ENCODE data around the gene GNAQ.
A peak's percentile ranks its signal among the peaks of the same experiment; 100 is the strongest.

Gene GNAQ

GRCh38 chr9:77945798-77946197 lies 85.8 kb downstream of the GNAQ start:
- ATAC-seq (replicated peaks): peak in 1 of 2 donors; percentile 27
- Mint-ChIP-seq H3K27ac (no peak overlapping the region), H3K4me1 (peaks cover 13 to 31% of the 10 kb centered on the region in 2 donors), H3K36me3 (no peaks in the 10 kb centered on the region), H3K9me3 (no peaks in the 10 kb centered on the region), H3K27me3 (no peaks in the 10 kb centered on the region), H3K4me3 (no peak overlapping the region)
- no peak for DNase-seq

GRCh38 chr9:77944556-77945243 lies 86.9 kb downstream of the GNAQ start:
- H3K27ac Mint-ChIP-seq: no peak overlapping the region
- ATAC-seq (replicated peaks) (peak in 1 of 2 donors; percentile 51), DNase-seq (no peak)
- no peaks in the 10 kb centered on the region for H3K36me3 Mint-ChIP-seq
- H3K27me3 Mint-ChIP-seq: no peaks in the 10 kb centered on the region
- H3K4me1 Mint-ChIP-seq: peaks cover 5 to 20% of the 10 kb centered on the region in 2 donors
- H3K4me3 Mint-ChIP-seq: no peak overlapping the region
- H3K9me3 Mint-ChIP-seq: no peaks in the 10 kb centered on the region

- DNase-seq (no peak), ATAC-seq (replicated peaks) (no peak)
- Mint-ChIP-seq H3K27me3 (peaks cover 5 to 9% of the 10 kb centered on the region in 2 donors), H3K27ac (no peak overlapping the region), H3K9me3 (no peaks in the 10 kb centered on the region), H3K36me3 (no peaks in the 10 kb centered on the region), H3K4me3 (no peak overlapping the region), H3K4me1 (peaks cover 5 to 19% of the 10 kb centered on the region in 2 donors)
These were observed 88.6 kb downstream of the GNAQ start for GRCh38 chr9:77943057-77943456.

GRCh38 chr9:77939149-77939668 lies 92.4 kb downstream of the GNAQ start:
- H3K4me3 Mint-ChIP-seq: no peak overlapping the region
- H3K27ac Mint-ChIP-seq: no peak overlapping the region
- no peak for ATAC-seq (replicated peaks)
- peaks cover 8 to 22% of the 10 kb centered on the region in 2 donors for H3K4me1 Mint-ChIP-seq
- no peaks in the 10 kb centered on the region for H3K36me3 Mint-ChIP-seq
- H3K9me3 Mint-ChIP-seq: no peaks in the 10 kb centered on the region
- peaks cover 5 to 9% of the 10 kb centered on the region in 2 donors for H3K27me3 Mint-ChIP-seq
- no peak for DNase-seq

- ATAC-seq (replicated peaks) (no peak), DNase-seq (no peak)
- H3K4me1 Mint-ChIP-seq: peaks cover 8 to 21% of the 10 kb centered on the region in 2 donors
- H3K36me3 Mint-ChIP-seq: no peaks in the 10 kb centered on the region
- H3K9me3 Mint-ChIP-seq: no peaks in the 10 kb centered on the region
- no peak overlapping the region for H3K4me3 Mint-ChIP-seq
- H3K27me3 Mint-ChIP-seq: peaks cover 5 to 9% of the 10 kb centered on the region in 2 donors
- H3K27ac Mint-ChIP-seq: no peak overlapping the region
These were observed 93.4 kb downstream of the GNAQ start for GRCh38 chr9:77938163-77938562.

GRCh38 chr9:77935974-77936373 lies 95.6 kb downstream of the GNAQ start:
- no peaks in the 10 kb centered on the region for H3K36me3 Mint-ChIP-seq
- peak; percentile 56 to 64 for ATAC-seq (replicated peaks)
- H3K4me3 Mint-ChIP-seq: no peak overlapping the region
- no peak overlapping the region for H3K27ac Mint-ChIP-seq
- peaks cover 14 to 18% of the 10 kb centered on the region in 2 donors for H3K27me3 Mint-ChIP-seq
- no peak for DNase-seq
- no peaks in the 10 kb centered on the region for H3K9me3 Mint-ChIP-seq
- peaks cover 11 to 21% of the 10 kb centered on the region in 2 donors for H3K4me1 Mint-ChIP-seq

- Mint-ChIP-seq H3K4me3 (no peak overlapping the region), H3K27ac (no peak overlapping the region), H3K9me3 (no peaks in the 10 kb centered on the region), H3K27me3 (peaks cover 14 to 18% of the 10 kb centered on the region in 2 donors), H3K36me3 (no peaks in the 10 kb centered on the region), H3K4me1 (peaks cover 11 to 21% of the 10 kb centered on the region in 2 donors)
- ATAC-seq (replicated peaks) (no peak), DNase-seq (no peak)
These were observed 96.4 kb downstream of the GNAQ start for GRCh38 chr9:77935211-77935610.

- H3K4me3 Mint-ChIP-seq: no peak overlapping the region
- H3K36me3 Mint-ChIP-seq: no peaks in the 10 kb centered on the region
- H3K4me1 Mint-ChIP-seq: peaks cover 11 to 21% of the 10 kb centered on the region in 2 donors
- peaks cover 14 to 18% of the 10 kb centered on the region in 2 donors for H3K27me3 Mint-ChIP-seq
- H3K9me3 Mint-ChIP-seq: no peaks in the 10 kb centered on the region
- no peak for ATAC-seq (replicated peaks)
- DNase-seq: no peak
- H3K27ac Mint-ChIP-seq: no peak overlapping the region
These were observed 97.6 kb downstream of the GNAQ start for GRCh38 chr9:77933976-77934375.

- no peaks in the 10 kb centered on the region for H3K36me3 Mint-ChIP-seq
These were observed 98.6 kb downstream of the GNAQ start for GRCh38 chr9:77933019-77933418.

GRCh38 chr9:77929942-77930341 lies 101.7 kb downstream of the GNAQ start:
- H3K4me3 Mint-ChIP-seq: no peak overlapping the region
- no peaks in the 10 kb centered on the region for H3K36me3 Mint-ChIP-seq
- H3K27ac Mint-ChIP-seq: no peak overlapping the region
- peaks cover 8 to 9% of the 10 kb centered on the region in 2 donors for H3K27me3 Mint-ChIP-seq
- DNase-seq (no peak), ATAC-seq (replicated peaks) (no peak)
- H3K4me1 Mint-ChIP-seq: peaks cover 3 to 5% of the 10 kb centered on the region in 2 donors
- no peaks in the 10 kb centered on the region for H3K9me3 Mint-ChIP-seq

More at GRCh38 chr9:77933019-77933418, 98.6 kb downstream of the GNAQ start:
- Mint-ChIP-seq H3K9me3 (no peaks in the 10 kb centered on the region), H3K27me3 (peaks cover 8 to 9% of the 10 kb centered on the region in 2 donors), H3K4me1 (peaks cover 11 to 21% of the 10 kb centered on the region in 2 donors), H3K27ac (no peak overlapping the region), H3K4me3 (no peak overlapping the region)
- no peak for DNase-seq
- no peak for ATAC-seq (replicated peaks)

GRCh38 chr9:77927265-77927664 lies 104.3 kb downstream of the GNAQ start:
- no peaks in the 10 kb centered on the region for H3K36me3 Mint-ChIP-seq
- DNase-seq: no peak
- ATAC-seq (replicated peaks): no peak
- H3K9me3 Mint-ChIP-seq: no peaks in the 10 kb centered on the region
- H3K27ac Mint-ChIP-seq: no peak overlapping the region
- H3K4me1 Mint-ChIP-seq: no peaks in the 10 kb centered on the region
- H3K4me3 Mint-ChIP-seq: no peak overlapping the region
- peaks cover 2 to 6% of the 10 kb centered on the region in 2 donors for H3K27me3 Mint-ChIP-seq

GRCh38 chr9:77926371-77926878 lies 105.2 kb downstream of the GNAQ start:
- Mint-ChIP-seq H3K36me3 (no peaks in the 10 kb centered on the region), H3K27ac (no peak overlapping the region), H3K4me3 (no peak overlapping the region), H3K4me1 (no peaks in the 10 kb centered on the region), H3K27me3 (peaks cover 0 to 5% of the 10 kb centered on the region in 2 donors), H3K9me3 (no peaks in the 10 kb centered on the region)
- DNase-seq (no peak), ATAC-seq (replicated peaks) (no peak)

- DNase-seq (no peak), ATAC-seq (replicated peaks) (no peak)
- H3K36me3 Mint-ChIP-seq: no peaks in the 10 kb centered on the region
- no peaks in the 10 kb centered on the region for H3K4me1 Mint-ChIP-seq
- peaks cover 4 to 5% of the 10 kb centered on the region in 2 donors for H3K27me3 Mint-ChIP-seq
- no peaks in the 10 kb centered on the region for H3K9me3 Mint-ChIP-seq
- no peak overlapping the region for H3K27ac Mint-ChIP-seq
- H3K4me3 Mint-ChIP-seq: no peak overlapping the region
These were observed 109.0 kb downstream of the GNAQ start for GRCh38 chr9:77922591-77922990.

- Mint-ChIP-seq H3K9me3 (no peaks in the 10 kb centered on the region), H3K27me3 (peaks cover 0 to 4% of the 10 kb centered on the region in 2 donors), H3K36me3 (no peaks in the 10 kb centered on the region), H3K27ac (no peak overlapping the region), H3K4me1 (peaks cover 4 to 10% of the 10 kb centered on the region in 2 donors), H3K4me3 (no peak overlapping the region)
- DNase-seq (no peak), ATAC-seq (replicated peaks) (no peak)
These were observed 113.8 kb downstream of the GNAQ start for GRCh38 chr9:77917800-77918199.

- H3K4me3 Mint-ChIP-seq: no peak overlapping the region
- no peaks in the 10 kb centered on the region for H3K9me3 Mint-ChIP-seq
- H3K27ac Mint-ChIP-seq: no peak overlapping the region
- no peak for DNase-seq
- H3K36me3 Mint-ChIP-seq: no peaks in the 10 kb centered on the region
- no peak for ATAC-seq (replicated peaks)
- H3K4me1 Mint-ChIP-seq: peaks cover 4 to 10% of the 10 kb centered on the region in 2 donors
- H3K27me3 Mint-ChIP-seq: peaks cover 0 to 4% of the 10 kb centered on the region in 2 donors
These were observed 114.8 kb downstream of the GNAQ start for GRCh38 chr9:77916820-77917219.
